Measurements from ENCODE around the gene ATG9B. TPM values are rescaled to one million over a fixed set of nuclear protein-coding genes. Genes with fewer than 3 reads are reported as not detected.
A peak's percentile ranks its signal among the peaks of the same experiment; 100 is the strongest.

ATG9B gene
- total RNA-seq, 1 donor from 2014 or later = 0.85 TPM

DNA sequence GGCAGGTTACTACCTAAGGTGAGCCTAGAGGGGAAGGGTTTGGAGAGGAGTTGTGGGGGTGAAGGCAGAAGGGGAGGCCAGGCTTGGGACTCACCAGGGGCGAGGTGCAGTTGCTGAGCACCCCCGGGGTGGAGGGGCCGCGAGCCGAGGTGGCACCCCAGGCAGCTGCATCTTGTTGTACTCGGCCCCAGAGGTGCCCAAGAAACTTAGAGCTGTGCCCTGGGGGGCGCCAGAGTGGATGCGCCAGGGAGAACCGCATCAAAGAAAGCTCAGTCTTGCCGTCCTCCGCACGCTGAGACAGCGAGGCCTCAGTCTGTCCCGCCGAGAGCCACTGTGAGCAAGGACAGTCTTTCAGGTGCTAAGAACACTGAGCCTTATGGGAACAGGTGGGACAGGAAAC, 7.4 kb downstream of the ATG9B start:
- Mint-ChIP-seq H3K4me3 (ENCODE audit: unreplicated experiment) (no peak overlapping the region), H3K27ac (ENCODE audit: unreplicated experiment) (no peak overlapping the region), H3K36me3 (ENCODE audit: low read depth, unreplicated experiment) (peaks cover 32% of the 10 kb centered on the region), H3K9me3 (ENCODE audit: unreplicated experiment) (no peaks in the 10 kb centered on the region), H3K4me1 (ENCODE audit: unreplicated experiment) (peaks cover 46% of the 10 kb centered on the region), H3K27me3 (ENCODE audit: unreplicated experiment) (peaks cover 47% of the 10 kb centered on the region)
- DNase-seq (ENCODE audit: low spot score) = no peak
- no peak for TF ChIP-seq CTCF (IDR thresholded peaks at IDR 0.05; ENCODE audit: unreplicated experiment)

DNA sequence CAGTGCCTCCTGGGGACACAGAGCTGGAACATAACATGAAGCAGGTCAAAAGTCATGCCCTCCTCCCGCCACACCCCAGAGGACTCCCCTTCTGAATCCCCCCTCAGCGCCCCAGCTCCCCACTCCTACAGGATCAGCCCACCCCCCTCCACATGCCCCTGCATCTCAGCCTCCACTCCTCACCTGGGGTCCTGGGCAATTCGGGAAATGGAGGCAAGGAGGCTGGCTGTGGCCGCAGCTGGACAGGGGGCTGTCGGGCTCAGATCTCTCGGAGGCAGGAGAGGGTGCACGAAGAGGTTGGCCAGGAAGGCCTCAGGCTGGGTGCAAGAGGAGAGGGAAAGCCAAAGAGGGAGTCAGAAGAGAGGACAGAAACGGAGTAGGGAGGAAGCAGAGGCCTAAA, 7.8 kb downstream of the ATG9B start:
- Mint-ChIP-seq H3K4me3 (ENCODE audit: unreplicated experiment) (no peak overlapping the region), H3K4me1 (ENCODE audit: unreplicated experiment) (peaks cover 50% of the 10 kb centered on the region)

GRCh38 chr7:151015967-151016366, 8.3 kb downstream of the ATG9B start:
- peak overlapping the region; percentile 62 for H3K4me3 Mint-ChIP-seq (ENCODE audit: unreplicated experiment)
- H3K27me3 Mint-ChIP-seq (ENCODE audit: unreplicated experiment) = peaks cover 52% of the 10 kb centered on the region
- H3K9me3 Mint-ChIP-seq (ENCODE audit: unreplicated experiment) = no peaks in the 10 kb centered on the region
- H3K27ac Mint-ChIP-seq (ENCODE audit: unreplicated experiment) = no peak overlapping the region
- no peak for TF ChIP-seq CTCF (IDR thresholded peaks at IDR 0.05; ENCODE audit: unreplicated experiment)
- no peak for DNase-seq (ENCODE audit: low spot score)
- peaks cover 52% of the 10 kb centered on the region for H3K4me1 Mint-ChIP-seq (ENCODE audit: unreplicated experiment)
- H3K36me3 Mint-ChIP-seq (ENCODE audit: low read depth, unreplicated experiment) = peaks cover 37% of the 10 kb centered on the region

More for the DNA sequence above, 7.8 kb downstream of the ATG9B start:
- TF ChIP-seq CTCF (IDR thresholded peaks at IDR 0.05; ENCODE audit: unreplicated experiment) = no peak
- DNase-seq (ENCODE audit: low spot score) = no peak
- no peak overlapping the region for H3K27ac Mint-ChIP-seq (ENCODE audit: unreplicated experiment)
- H3K9me3 Mint-ChIP-seq (ENCODE audit: unreplicated experiment) = no peaks in the 10 kb centered on the region
- peaks cover 50% of the 10 kb centered on the region for H3K27me3 Mint-ChIP-seq (ENCODE audit: unreplicated experiment)
- H3K36me3 Mint-ChIP-seq (ENCODE audit: low read depth, unreplicated experiment) = peaks cover 35% of the 10 kb centered on the region

- Mint-ChIP-seq H3K27ac (ENCODE audit: unreplicated experiment) (peak overlapping the region; percentile 61), H3K27me3 (ENCODE audit: unreplicated experiment) (peaks cover 46% of the 10 kb centered on the region), H3K4me1 (ENCODE audit: unreplicated experiment) (peaks cover 53% of the 10 kb centered on the region), H3K9me3 (ENCODE audit: unreplicated experiment) (no peaks in the 10 kb centered on the region), H3K36me3 (ENCODE audit: low read depth, unreplicated experiment) (peaks cover 35% of the 10 kb centered on the region), H3K4me3 (ENCODE audit: unreplicated experiment) (peak overlapping the region; percentile 62)
- TF ChIP-seq CTCF (IDR thresholded peaks at IDR 0.05; ENCODE audit: unreplicated experiment) = no peak
- no peak for DNase-seq (ENCODE audit: low spot score)
These were observed 9.3 kb downstream of the ATG9B start for GRCh38 chr7:151014950-151015349.

GRCh38 chr7:151013733-151014497, 10.4 kb downstream of the ATG9B start:
- peaks cover 39% of the 10 kb centered on the region for H3K27me3 Mint-ChIP-seq (ENCODE audit: unreplicated experiment)
- DNase-seq (ENCODE audit: low spot score) = peak; percentile 86
- H3K9me3 Mint-ChIP-seq (ENCODE audit: unreplicated experiment) = no peaks in the 10 kb centered on the region

More at GRCh38 chr7:151013733-151014497, 10.4 kb downstream of the ATG9B start:
- Mint-ChIP-seq H3K36me3 (ENCODE audit: low read depth, unreplicated experiment) (peaks cover 35% of the 10 kb centered on the region), H3K4me1 (ENCODE audit: unreplicated experiment) (peaks cover 48% of the 10 kb centered on the region), H3K27ac (ENCODE audit: unreplicated experiment) (peak overlapping the region; percentile 86), H3K4me3 (ENCODE audit: unreplicated experiment) (peak overlapping the region; percentile 89)
- TF ChIP-seq CTCF (IDR thresholded peaks at IDR 0.05; ENCODE audit: unreplicated experiment) = no peak

Measured in endothelial cell (in vitro differentiated cells).